HG03135 (cell line): ENCODE measurements around the gene ORAI1.
"Not testable (repeated sequence)": the region's sequence is repeated elsewhere in the genome, so short reads cannot be mapped to it uniquely, and the experiment has no call there.

Source experiments
- ATAC-seq: cut with Tn5 transposase; IDR thresholded peaks from one replicate; pipeline ENCODE4 v1.9.1; 2021; ENCODE audit warnings: mild to moderate bottlenecking, moderate library complexity; ENCODE audit not compliant: unreplicated experiment

The ORAI1 gene

DNA sequence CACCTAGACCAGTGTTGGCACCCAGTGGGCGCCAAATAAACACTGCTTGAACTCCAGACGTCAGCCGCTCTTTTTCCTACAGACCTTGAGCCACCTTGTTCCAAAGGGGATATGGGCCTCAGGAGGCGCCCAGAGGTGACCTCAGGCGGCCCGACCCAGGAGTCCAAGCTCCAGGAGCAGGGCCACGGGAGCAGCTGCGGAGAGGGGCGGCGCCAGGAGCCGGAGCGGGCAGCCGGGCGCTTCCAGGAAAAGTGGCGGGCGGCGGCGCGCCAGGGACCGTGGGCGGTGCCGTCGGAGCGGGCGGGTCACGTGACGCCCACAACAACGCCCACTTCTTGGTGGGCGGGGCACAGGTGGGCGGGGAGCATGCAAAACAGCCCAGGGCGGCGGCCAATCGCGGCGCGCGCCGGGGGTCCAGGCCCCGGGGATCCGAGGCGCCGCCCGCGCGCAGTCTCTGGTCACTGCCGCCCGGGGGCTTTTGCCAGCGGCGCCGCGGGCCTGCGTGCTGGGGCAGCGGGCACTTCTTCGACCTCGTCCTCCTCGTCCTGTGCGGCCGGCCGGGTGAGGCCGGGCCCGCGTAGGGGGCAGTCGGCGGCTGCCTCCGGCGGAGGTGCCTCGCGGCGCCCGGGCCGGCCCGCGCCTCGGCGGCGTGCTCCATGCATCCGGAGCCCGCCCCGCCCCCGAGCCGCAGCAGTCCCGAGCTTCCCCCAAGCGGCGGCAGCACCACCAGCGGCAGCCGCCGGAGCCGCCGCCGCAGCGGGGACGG lies at the start of gene ORAI1:
Gene ORAI1 (plus strand): TSS at position 444 of the 766 bp plus-strand sequence.
- ATAC-seq = peak; percentile 62

DNA sequence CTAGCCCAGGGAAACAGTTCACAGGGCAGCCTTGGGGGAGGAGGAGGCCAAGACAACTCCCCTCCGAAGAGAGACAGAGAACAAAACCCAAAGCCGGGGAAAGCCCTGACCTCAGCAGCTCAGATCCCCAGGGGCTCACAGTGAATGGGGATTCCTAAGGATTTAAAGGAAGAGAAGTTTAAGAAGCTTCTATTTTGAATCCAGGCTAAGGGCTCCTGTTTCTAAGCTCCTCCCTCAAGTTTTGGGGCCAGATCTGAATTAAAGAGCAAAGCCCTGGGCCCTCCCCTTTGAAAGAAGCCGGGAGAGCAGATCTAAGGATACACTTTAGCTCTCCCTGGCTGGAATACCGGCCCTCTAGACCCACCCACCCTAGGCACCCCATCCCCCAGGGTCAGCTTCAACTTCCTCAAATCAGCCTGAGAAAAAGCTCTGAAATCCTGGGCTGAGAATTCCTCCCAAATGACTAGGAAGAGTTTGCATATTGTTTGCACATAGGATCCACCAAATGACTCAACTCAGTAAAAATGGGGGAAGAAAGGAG lies 49.4 kb upstream of the ORAI1 start:
- no peak for ATAC-seq

- no peak for ATAC-seq
These were observed 48.7 kb upstream of the ORAI1 start for GRCh38 chr12:121577443-121578180.

DNA sequence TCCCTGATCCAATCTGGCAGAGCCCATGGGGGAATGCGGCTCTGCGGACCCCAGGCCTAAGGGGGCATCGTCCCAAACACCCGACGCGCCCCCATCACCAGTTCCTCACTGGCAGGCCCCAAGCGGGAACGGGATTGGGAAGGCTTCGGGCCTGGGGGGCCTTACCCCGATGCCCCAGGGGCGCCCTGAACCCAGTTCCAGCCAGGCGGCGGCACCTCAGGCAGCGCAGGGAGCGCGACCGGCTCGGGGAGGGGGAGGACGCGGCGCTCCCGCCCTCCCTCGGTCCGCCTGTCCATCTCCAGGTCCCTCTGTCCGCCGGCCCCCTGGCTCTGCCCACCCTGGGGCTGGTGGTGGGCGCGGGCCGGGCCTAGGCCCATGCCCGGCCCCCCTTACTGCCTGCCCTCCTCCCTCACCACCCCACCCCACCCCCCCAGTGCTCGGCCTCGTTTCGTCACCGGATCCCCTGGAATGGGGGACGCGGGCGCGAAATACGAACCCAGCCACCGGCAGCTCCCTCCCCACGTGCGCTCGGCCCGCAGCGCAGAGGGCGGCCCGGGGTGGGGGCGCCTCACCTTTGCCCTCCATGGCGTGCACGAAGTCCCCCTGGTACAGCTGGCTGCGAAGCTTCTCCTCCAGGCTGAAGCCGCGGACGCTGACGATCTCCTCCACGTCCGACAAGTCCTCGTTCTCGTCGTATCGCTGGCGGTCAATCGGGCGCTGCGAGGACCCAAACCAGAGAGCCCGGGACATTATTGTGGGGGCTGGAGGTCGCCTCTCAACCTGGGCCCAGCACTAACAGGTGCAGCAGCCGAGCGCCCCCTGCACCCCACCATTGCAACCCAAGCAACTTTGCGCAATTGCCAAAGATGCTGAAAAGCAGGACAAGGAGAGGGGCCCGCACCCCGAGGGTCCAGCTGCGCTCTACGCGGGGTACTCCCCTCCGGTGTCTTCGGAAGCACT lies 47.8 kb upstream of the ORAI1 start:
- ATAC-seq = no peak

- no peak for ATAC-seq
These were observed 47.0 kb upstream of the ORAI1 start for GRCh38 chr12:121579190-121579791.

DNA sequence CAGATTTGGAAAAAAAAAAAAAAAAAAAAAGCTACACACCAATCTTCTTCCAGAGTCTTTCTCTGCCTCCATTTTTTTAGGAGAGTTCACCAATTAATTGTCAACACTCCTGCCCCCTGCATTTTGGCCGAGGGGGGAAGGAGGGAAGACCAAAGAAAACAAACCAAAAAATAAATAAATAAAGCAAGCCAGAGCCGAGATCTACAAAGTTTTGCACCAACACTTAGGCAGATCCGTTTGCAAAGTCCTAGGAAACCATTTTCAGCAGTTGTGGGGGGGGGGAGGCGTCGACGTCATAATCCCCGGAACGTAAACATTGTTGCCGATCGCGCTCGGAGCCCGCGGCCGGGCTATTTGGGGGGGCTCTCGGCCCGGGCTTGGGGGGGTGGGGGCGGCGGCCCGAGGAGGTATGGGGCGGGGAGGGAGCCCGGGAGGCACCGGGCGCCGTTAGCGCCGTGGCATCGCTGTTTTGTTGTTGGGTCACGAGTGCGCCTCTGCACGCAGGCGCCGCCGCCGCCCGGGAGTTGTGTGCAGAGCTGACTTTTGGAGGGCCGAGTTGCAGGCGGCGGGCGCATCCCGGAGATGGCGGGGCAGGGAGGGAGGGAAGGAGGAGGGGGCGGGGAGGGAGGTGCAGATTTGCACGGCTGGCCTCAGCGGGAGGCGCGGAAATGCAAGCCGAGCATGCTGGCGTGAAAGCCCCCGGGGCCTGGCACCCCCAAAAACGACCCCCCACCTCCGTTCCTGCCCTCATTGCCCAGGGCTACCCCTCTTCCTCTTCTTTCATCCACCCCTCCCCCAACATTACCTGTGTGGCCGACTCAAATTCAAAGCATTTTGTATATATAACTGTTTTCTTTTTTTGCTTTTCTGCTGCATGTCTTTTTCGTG lies 46.1 kb upstream of the ORAI1 start:
- ATAC-seq = peak; percentile 39

DNA sequence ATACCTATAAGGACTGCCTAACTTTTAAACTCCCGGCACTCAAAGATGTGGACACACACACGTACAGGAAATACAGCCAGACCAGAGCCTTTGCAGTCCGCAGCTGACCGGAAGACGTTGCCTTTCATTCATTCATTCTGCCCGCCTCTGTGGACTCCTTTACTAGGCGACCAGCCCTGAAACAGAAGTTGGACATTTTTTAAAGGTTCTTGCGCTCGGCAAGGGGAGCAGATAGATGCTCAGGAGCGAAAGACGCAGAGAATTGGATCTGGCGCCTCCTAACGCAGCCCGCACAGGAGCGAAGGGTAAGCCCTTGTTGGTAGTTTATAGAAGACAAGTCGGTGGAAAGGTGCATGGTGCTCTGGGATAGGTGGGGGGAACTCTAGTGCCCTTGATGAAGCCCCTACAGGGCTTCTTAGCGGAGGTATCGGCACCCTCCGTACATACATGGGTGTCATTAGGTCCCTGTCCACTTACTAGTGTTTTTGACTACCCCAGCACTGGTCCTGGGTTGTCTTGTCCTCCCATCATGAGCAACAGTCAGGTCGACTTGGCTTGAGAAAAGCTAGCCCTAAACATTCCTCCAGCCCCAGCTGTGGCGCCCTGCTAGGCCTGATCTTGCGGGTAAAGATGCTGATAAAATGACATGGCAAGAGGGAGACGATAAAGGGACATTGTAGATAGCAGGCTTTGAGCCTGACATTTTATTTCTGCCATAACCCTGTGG lies 45.2 kb upstream of the ORAI1 start, which contains the start of gene KDM2B:
Gene KDM2B (minus strand): TSS at position 65 of the 727 bp plus-strand sequence. CDS start 112 bp downstream, outside the sequence.
- no peak for ATAC-seq

DNA sequence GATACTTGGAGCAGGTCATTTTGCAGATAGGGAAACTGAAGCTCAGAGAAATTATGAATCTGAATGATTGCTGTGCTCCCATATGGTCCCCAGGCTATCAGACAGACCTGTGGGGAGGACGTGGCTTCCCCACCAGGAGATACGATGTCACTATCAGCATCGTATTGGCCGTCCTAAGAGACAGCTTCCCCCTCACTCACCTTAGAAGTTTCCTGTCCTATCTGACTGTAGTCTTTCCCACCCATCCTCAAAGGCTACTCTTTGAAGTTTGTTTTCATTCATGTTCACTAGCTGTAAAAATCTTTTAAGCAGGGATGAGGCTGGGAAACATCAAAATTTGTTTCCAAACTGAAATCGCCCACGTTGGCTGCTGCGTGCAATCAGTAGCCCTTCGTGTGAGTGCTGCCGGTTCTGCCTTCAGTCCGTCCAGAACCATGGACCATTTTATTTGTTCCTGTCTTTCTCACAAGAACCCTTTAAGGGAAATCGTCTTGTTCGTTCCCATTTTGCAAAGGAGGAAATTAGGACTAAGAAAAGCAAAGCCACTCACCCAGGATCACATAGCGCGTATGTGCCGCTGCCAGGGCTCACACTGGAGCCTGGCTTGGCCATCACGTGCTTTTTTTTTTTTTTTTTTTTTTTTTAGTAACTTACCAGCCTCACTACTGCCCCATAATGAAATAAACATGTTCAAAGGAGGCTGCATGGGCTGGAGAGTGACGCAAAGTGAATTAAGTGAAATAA lies 44.5 kb upstream of the ORAI1 start:
- ATAC-seq = no peak

DNA sequence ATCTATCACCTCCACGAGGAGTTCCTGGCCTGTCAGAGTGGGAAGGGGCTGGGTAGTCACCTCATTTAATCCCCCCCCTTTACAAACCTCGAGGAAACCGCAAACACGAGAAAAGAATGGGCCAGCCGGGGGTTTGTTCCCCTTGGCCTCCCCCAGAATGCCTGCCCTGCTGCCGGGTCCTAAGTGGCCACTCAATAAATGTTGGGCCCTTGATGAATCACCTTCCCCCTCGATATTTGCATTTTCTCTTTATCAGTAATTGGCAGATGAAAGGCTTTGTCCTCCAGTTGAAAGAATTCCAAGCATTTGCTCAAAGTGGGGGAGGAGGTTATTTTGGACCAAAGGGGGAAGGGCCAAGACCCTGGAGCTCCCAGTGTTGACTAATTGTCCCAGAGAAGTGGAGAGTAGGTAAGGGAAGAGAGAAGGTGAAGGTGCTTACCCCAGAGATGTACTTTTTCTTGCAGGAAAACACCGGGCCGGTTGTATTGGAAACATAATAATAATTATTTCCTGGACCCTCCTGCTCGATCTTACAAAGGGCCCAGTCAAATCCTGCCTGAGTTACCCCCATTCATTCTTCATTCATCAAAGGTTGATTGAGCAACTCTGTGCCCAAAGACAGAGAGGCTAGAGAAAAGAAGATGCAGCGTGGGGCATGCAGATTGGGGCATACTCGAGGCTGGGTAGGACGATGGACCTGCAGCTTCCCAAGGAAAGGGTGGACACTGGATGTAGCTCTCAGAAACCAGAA lies 43.6 kb upstream of the ORAI1 start:
- no peak for ATAC-seq

- ATAC-seq = not testable (repeated sequence)
These were observed 43.0 kb upstream of the ORAI1 start for GRCh38 chr12:121583334-121583661.

GRCh38 chr12:121584885-121585284 lies 41.4 kb upstream of the ORAI1 start:
- not testable (repeated sequence) for ATAC-seq

- ATAC-seq = peak; percentile 60
These were observed 35.7 kb upstream of the ORAI1 start for GRCh38 chr12:121590476-121591143.

GRCh38 chr12:121592320-121592719 lies 34.0 kb upstream of the ORAI1 start:
- no peak for ATAC-seq

DNA sequence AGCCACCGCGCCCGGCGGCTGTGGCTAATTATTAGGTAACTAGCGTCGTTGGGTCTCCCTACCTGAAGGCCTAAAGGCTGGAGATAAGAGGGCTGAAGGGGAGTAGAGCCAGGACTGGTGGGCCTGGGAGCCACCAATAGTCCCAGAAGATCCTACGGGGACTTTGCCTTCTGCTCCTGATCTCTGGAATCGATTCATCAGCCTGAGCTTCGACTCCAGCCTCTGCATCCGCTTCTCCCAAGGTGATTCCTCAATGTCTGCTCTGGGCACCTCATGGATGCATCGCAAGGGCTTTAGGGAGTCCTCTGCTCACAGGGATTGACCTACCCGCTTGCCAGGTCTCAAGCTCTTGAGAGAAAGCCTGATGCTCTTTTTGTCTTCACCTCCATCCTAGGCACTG lies 30.8 kb upstream of the ORAI1 start:
- ATAC-seq = no peak

- ATAC-seq = no peak
These were observed 29.8 kb upstream of the ORAI1 start for GRCh38 chr12:121596526-121596925.

DNA sequence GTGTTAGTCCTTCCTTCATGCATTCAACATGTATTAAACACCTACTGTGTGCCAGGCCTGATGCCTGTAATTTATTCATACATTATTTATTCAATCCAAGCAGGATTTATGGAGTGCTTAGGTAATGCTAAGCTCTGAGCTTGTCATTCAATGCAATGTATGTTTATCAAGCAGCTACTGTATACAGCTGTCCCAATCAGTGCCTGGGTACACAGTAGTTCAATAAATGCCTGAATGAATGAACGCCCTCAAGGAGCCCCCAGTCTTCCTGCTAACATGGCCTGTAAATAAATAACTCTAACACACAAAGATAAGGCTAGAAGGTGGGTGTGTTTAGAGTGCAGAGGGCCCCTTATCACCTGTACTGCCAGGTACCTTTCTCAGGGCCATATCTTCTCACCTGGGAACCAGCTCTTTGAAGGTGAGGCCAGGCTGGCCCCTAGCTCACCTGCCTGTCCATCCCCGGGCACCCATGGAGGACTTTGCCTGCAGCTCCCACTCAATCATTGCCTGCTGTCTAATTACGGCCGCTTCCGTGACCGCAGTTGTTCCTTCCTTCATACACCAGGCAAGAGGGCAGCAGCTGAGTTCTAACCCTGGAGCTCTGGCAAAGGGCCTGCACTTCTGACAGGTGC lies 25.5 kb upstream of the ORAI1 start:
- no peak for ATAC-seq
